K562 (cell line): ENCODE measurements around the gene C10orf95. TPM values are rescaled to one million over a fixed set of nuclear protein-coding genes. Genes with fewer than 3 reads are reported as not detected.
A peak's percentile ranks its signal among the peaks of the same experiment; 100 is the strongest.

Experiments used
- ATF1 ChIP-seq, 2 experiments: fragments of 450-650 bp in 1 of 2; IDR thresholded peaks; 2 replicates each; pipeline ENCODE4 v1.6.1; 2016; ENCODE audit warnings: missing compliant biosample characterization in 1 of 2, missing genetic modification characterization in 1 of 2
- CBX1 ChIP-seq: sonication (generic); IDR thresholded peaks from 2 replicates; pipeline ENCODE4 v1.6.1; 2016; ENCODE audit warnings: antibody characterized with exemption, low read depth, mild to moderate bottlenecking
- ELF1 ChIP-seq: fragments of 200-800 bp; sonication (Bioruptor generic); IDR thresholded peaks from 2 replicates; pipeline ENCODE4 v1.6.1; 2016; ENCODE audit warnings: missing genetic modification characterization, missing compliant biosample characterization
- EP400 ChIP-seq: fragments of 450-650 bp; IDR thresholded peaks from 2 replicates; pipeline ENCODE4 v1.6.1; 2017; ENCODE audit warnings: antibody characterized with exemption, mild to moderate bottlenecking, moderate library complexity
- ETS1 ChIP-seq: conservative IDR thresholded peaks from 2 replicates; pipeline ENCODE4 v1.6.1; 2011; ENCODE audit warnings: low read depth, mild to moderate bottlenecking, low read length; ENCODE audit not compliant: control insufficient read depth
- FOXP4 ChIP-seq: sonication (generic); formaldehyde crosslinking; IDR thresholded peaks from 2 replicates; pipeline ENCODE4 v1.8.0; 2022; ENCODE audit warnings: mild to moderate bottlenecking, missing genetic modification reagents, borderline replicate concordance
- GATAD2A ChIP-seq: fragments of 450-650 bp; IDR thresholded peaks from 2 replicates; pipeline ENCODE4 v1.6.1; 2017
- L3MBTL2 ChIP-seq: fragments of 450-650 bp; IDR thresholded peaks from 2 replicates; pipeline ENCODE4 v1.6.1; 2016; ENCODE audit warnings: mild to moderate bottlenecking, moderate library complexity
- MAX ChIP-seq: sonication (generic); formaldehyde crosslinking; IDR thresholded peaks from 2 replicates; pipeline ENCODE4 v1.9.0; 2022; ENCODE audit warnings: mild to moderate bottlenecking, missing genetic modification reagents
- MCM3 ChIP-seq: fragments of 450-650 bp; IDR thresholded peaks from 2 replicates; pipeline ENCODE4 v1.6.1; 2016
- MNT ChIP-seq, 2 experiments: fragments of 450-650 bp; conservative IDR thresholded peaks; 2 replicates each; pipeline ENCODE4 v1.6.1; 2017; ENCODE audit warnings: mild to moderate bottlenecking in 2 of 2, moderate library complexity in 2 of 2
- NCOA1 ChIP-seq: fragments of 450-650 bp; IDR thresholded peaks from 2 replicates; pipeline ENCODE4 v1.6.1; 2016; ENCODE audit warnings: low read depth
- NFYB ChIP-seq: IDR thresholded peaks from 2 replicates; pipeline ENCODE4 v1.6.1; 2011; ENCODE audit warnings: mild to moderate bottlenecking, moderate library complexity; ENCODE audit not compliant: insufficient read length; ENCODE audit errors: extremely low read depth
- NR1H2 ChIP-seq: sonication (generic); formaldehyde crosslinking; IDR thresholded peaks from 2 replicates; pipeline ENCODE4 v1.4.0; 2020; ENCODE audit warnings: mild to moderate bottlenecking, missing genetic modification reagents
- RBM39 ChIP-seq: fragments of 200-400 bp; formaldehyde crosslinking; optimal IDR thresholded peaks from 2 replicates; pipeline ENCODE3; 2018; ENCODE audit warnings: low read depth, low read length
- RCOR1 ChIP-seq, 2 experiments: IDR thresholded peaks; 2 replicates each; pipeline ENCODE4 v1.6.1; 2012; ENCODE audit warnings: low read depth in 2 of 2, low read length in 2 of 2, borderline replicate concordance in 1 of 2, improper control_type of control experiment in 1 of 2
- RHOXF2B ChIP-seq: fragments of 250-450 bp; sonication (Bioruptor Pico); conservative IDR thresholded peaks from 2 replicates; pipeline ENCODE4 v1.5.1; 2021
- SMARCC2 ChIP-seq: fragments of 450-650 bp; IDR thresholded peaks from 2 replicates; pipeline ENCODE4 v1.6.1; 2017; ENCODE audit warnings: antibody characterized with exemption, moderate library complexity, mild to moderate bottlenecking, low read depth
- TCF7 ChIP-seq: sonication (generic); IDR thresholded peaks from 2 replicates; pipeline ENCODE4 v1.6.1; 2016; ENCODE audit warnings: antibody characterized with exemption, borderline replicate concordance
- TEAD1 ChIP-seq, 2 experiments: fragments of 450-650 bp in 1 of 2; sonication (generic) in 1 of 2; formaldehyde crosslinking; IDR thresholded peaks; 2 replicates each; pipeline versions ENCODE4 v1.4.0 to v1.8.0; 2020 to 2022; ENCODE audit warnings: mild to moderate bottlenecking in 2 of 2, missing genetic modification reagents in 1 of 2
- ZNF23 ChIP-seq: fragments of 250-450 bp; sonication (Bioruptor Pico); IDR thresholded peaks from 2 replicates; pipeline ENCODE4 v1.4.0; 2020; ENCODE audit warnings: mild to moderate bottlenecking
- ZNF639 ChIP-seq, 2 experiments: fragments of 200-800 bp in 1 of 2; sonication (Bioruptor generic) in 1 of 2; sonication (generic) in 1 of 2; formaldehyde crosslinking in 1 of 2; IDR thresholded peaks in 1 of 2; conservative IDR thresholded peaks in 1 of 2; 2 replicates each; pipeline versions ENCODE4 v1.5.0 to v1.6.1; 2016 to 2020; ENCODE audit warnings: missing compliant biosample characterization in 1 of 2, missing genetic modification characterization in 1 of 2, missing genetic modification reagents in 1 of 2
- polyA plus RNA-seq, 8 experiments: library from polyadenylated mRNA; depleted of rRNA in 4 of 8; stranded (reverse) in 5 of 8; unstranded in 3 of 8; fragments of >200 nt; fragmentation: Nextera tagmentation in 2 of 8; fragmentation: Illumina TruSeq in 1 of 8; extraction: Ambion mirVana in 2 of 8; extraction: Trizol in 1 of 8; gene quantifications; 2 replicates each; pipeline versions ENCODE4 v1.2.1 to v1.2.3, GENCODE V29; 2011 to 2014; ENCODE audit warnings: inconsistent platforms in 1 of 8, missing spikeins in 1 of 8
- total RNA-seq, 7 experiments: library from RNA; depleted of rRNA in 6 of 7; stranded (reverse); fragments of >200 nt in 6 of 7; fragmentation: Illumina TruSeq in 2 of 7; extraction: Trizol in 2 of 7; gene quantifications; 2 replicates each; pipeline versions ENCODE4 v1.2.1 to v1.2.3, GENCODE V29; 2011 to 2021; ENCODE audit warnings: low replicate concordance in 1 of 7

The C10orf95 gene
- total and polyA plus RNA-seq, 9 of the 15 experiments (the other 6 are each of a cell fraction or from before 2014, with no cell fraction given), result 0.03 to 0.41 (median 0.17) TPM; not detected in 1

GRCh38 chr10:102422545-102423129, 28.7 kb downstream of the C10orf95 start (continued):
- TF ChIP-seq MNT (conservative IDR thresholded peaks at IDR 0.05) (peak; percentile 66 to 70), ATF1 (CRISPR knock-in tag; IDR thresholded peaks at IDR 0.05) (no peak), ATF1 (tag; IDR thresholded peaks at IDR 0.05) (peak; percentile 69), MAX (peak; percentile 97), L3MBTL2 (peak; percentile 96), ZNF639 (CRISPR knock-in tag; conservative IDR thresholded peaks at IDR 0.05 in 1 of 2, IDR thresholded peaks at IDR 0.05 in 1 of 2) (peak in 1 of 2 experiments; percentile 48; a peak in 1 of 4 replicates), TEAD1 (CRISPR knock-in tag; IDR thresholded peaks at IDR 0.05) (peak in 1 of 2 experiments; percentile 62; a peak in 2 of 4 replicates), NFYB (no peak), MCM3 (no peak), SMARCC2 (peak; percentile 69), RCOR1 (IDR thresholded peaks at IDR 0.05; ENCODE audit: borderline replicate concordance in 1 of 2, low read depth in 2 of 2, low read length in 2 of 2) (peak in 1 of 2 experiments; percentile 44; a peak in 1 of 4 replicates), RBM39 (peak; percentile 52), ELF1 (tag) (peak; percentile 82), ZNF23 (CRISPR knock-in tag) (no peak), EP400 (peak; percentile 87), ETS1 (peak; percentile 37; the same call in 1 of the 2 replicates), TCF7 (0 out of 2 replicates have a peak, but pooled peaks have one; percentile 48), FOXP4 (no peak), NR1H2 (CRISPR knock-in tag) (no peak), RHOXF2B (CRISPR knock-in tag) (no peak), NCOA1 (no peak), GATAD2A (no peak), CBX1 (peak; percentile 63; the same call in 1 of the 2 replicates)
